NCI-H128 (cell line): ENCODE data around the gene NFKBIZ.

Experiments used
- DNase-seq: peaks from one replicate; lab custom pipeline; 2025; ENCODE audit not compliant: unreplicated experiment; lab: John Stamatoyannopoulos, UW

Gene NFKBIZ

GRCh38 chr3:101848754-101849713 is at the start of gene NFKBIZ:
Gene NFKBIZ (plus strand): TSS chr3:101849514. CDS start chr3:101849629, 115 bp downstream.
- no peak for DNase-seq

GRCh38 chr3:101801174-101801573 is 48.1 kb upstream of the NFKBIZ start:
- DNase-seq = no peak

- no peak for DNase-seq
Measured at GRCh38 chr3:101802179-101802578, 47.1 kb upstream of the NFKBIZ start.

GRCh38 chr3:101803173-101803782 is 46.0 kb upstream of the NFKBIZ start:
- peak; percentile 35 for DNase-seq

GRCh38 chr3:101803939-101804338 is 45.4 kb upstream of the NFKBIZ start:
- no peak for DNase-seq

GRCh38 chr3:101806491-101806890 is 42.8 kb upstream of the NFKBIZ start:
- no peak for DNase-seq

GRCh38 chr3:101807888-101808287 is 41.4 kb upstream of the NFKBIZ start:
- no peak for DNase-seq

GRCh38 chr3:101809178-101810021 is 39.9 kb upstream of the NFKBIZ start:
- no peak for DNase-seq

- no peak for DNase-seq
Measured at GRCh38 chr3:101810022-101810418, 39.3 kb upstream of the NFKBIZ start.

- DNase-seq = no peak
Measured at GRCh38 chr3:101811875-101812274, 37.4 kb upstream of the NFKBIZ start.

- no peak for DNase-seq
Measured at GRCh38 chr3:101812895-101813294, 36.4 kb upstream of the NFKBIZ start.

- DNase-seq = no peak
Measured at GRCh38 chr3:101813817-101814440, 35.4 kb upstream of the NFKBIZ start.

- no peak for DNase-seq
Measured at GRCh38 chr3:101814835-101815234, 34.5 kb upstream of the NFKBIZ start.

- no peak for DNase-seq
Measured at GRCh38 chr3:101816215-101817149, 32.8 kb upstream of the NFKBIZ start.

- no peak for DNase-seq
Measured at GRCh38 chr3:101817992-101818391, 31.3 kb upstream of the NFKBIZ start.

GRCh38 chr3:101819649-101820206 is 29.6 kb upstream of the NFKBIZ start:
- no peak for DNase-seq

- no peak for DNase-seq
Measured at GRCh38 chr3:101821503-101821902, 27.8 kb upstream of the NFKBIZ start.

- no peak for DNase-seq
Measured at GRCh38 chr3:101823525-101823924, 25.8 kb upstream of the NFKBIZ start.

GRCh38 chr3:101824702-101825101 is 24.6 kb upstream of the NFKBIZ start:
- DNase-seq = no peak
